GM10248 (cell line): Measurements from ENCODE around the gene WLS.

Experiments used
- CTCF ChIA-PET: fragments of 300-600 bp; sonication (Branson Sonifier 250); formaldehyde crosslinking; extraction: SDS; loops from one replicate; lab custom pipeline; 2021; ENCODE audit warnings: antibody characterized with exemption; lab: Yijun Ruan, JAX
- POLR2A ChIA-PET: fragments of 350-650 bp; sonication (Branson Sonifier 250); formaldehyde crosslinking; extraction: SDS; loops from one replicate; lab custom pipeline; 2020; ENCODE audit warnings: antibody characterized with exemption; lab: Yijun Ruan, JAX
- DNase-seq: peaks from one replicate; pipeline ENCODE4 v3.0.0; 2012; ENCODE audit errors: extremely low spot score
- CTCF ChIP-seq: IDR thresholded peaks from 2 replicates; pipeline ENCODE4 v1.5.1; 2012; ENCODE audit warnings: mild to moderate bottlenecking, low read depth; ENCODE audit errors: extremely low read depth, missing control alignments, control extremely low read depth

Gene WLS

DNA sequence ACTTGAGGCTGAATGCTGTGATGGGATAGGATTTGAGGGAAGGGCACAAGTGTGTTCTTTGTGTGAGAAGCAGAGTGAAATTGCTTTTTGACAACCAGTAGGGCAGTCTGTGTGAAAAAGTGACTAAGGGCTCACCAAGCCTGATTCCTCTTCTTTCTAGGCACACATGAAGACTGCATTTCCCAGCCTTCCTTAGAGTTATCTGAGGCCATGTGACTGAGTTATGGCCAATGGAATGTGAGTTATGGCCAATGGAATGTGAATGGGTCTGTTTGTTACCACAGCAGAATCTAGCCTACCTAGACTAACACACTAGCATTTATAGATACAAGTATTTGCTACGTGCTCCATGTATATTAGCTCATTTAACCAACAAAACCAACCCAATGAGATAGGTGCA is 146.6 kb downstream of the WLS start:
- no peak for DNase-seq
- ChIA-PET CTCF (interaction anchor here (1.8 kb wide), 1 partner anchor 10 kb away, joined by 6 read pairs; no protein-coding TSS in a partner anchor), POLR2A (no interaction called here)
- no peak for TF ChIP-seq CTCF

DNA sequence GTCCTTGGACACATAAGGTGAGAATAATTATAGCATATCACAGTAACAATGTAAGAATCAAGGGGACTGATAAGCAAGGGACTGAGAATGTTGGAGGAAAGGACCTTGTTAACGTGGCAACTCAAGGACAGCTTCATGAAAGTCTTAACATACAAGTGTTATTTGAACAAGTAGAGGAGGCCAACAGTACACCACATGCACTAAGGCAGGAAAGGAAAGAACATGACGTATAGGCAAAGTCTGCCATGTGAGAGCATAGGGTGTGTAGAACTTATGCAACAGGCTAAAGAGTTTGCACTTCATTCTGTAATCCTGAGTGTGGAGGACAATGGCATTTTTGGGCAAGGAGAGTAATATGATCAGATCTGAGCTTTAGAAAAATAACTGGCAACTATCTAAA is 148.6 kb downstream of the WLS start:
- ChIA-PET POLR2A (no interaction called here), CTCF (no interaction called here)
- no peak for DNase-seq
- TF ChIP-seq CTCF, result no peak

DNA sequence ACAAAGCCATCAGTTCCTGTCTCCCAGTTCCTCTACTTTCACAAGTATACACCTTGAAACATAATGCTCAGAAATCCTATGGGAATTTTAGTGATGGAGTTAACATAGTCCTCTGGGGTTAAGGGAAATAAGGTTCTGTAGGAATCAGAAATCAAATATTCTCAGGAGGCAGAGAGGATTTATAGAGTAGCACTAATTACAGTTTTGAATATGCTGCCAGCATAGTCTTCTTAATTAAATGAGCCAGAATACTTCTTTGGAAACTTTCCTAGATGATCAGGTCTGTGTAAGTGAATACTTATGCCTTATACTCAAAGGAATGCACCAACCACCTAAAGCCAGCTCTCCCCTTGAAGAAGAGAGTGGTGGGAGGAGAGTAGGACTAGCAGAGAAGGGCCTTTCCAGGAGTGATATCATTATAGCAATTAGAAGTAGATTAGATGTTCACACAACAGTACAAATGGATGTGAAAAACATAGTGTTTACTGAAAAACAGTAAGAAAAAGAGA is 150.5 kb downstream of the WLS start:
- ChIA-PET POLR2A (no interaction called here), CTCF (no interaction called here)
- no peak for TF ChIP-seq CTCF
- no peak for DNase-seq

GRCh38 chr1:68078647-68079046 is 153.7 kb downstream of the WLS start:
- no peak for TF ChIP-seq CTCF
- POLR2A ChIA-PET, result no interaction called here
- DNase-seq, result no peak
- CTCF ChIA-PET, result no interaction called here
